CD4-positive, alpha-beta T cell treated with Interleukin-2 at 100 ng/mL for 4 hours (primary cell): ENCODE data around the gene SHB.
A peak's percentile ranks its signal among the peaks of the same experiment; 100 is the strongest.
"Not testable (repeated sequence)": the region's sequence is repeated elsewhere in the genome, so short reads cannot be mapped to it uniquely, and the experiment has no call there.

ENCODE experiments used
- DNase-seq: peaks from one replicate; pipeline ENCODE4 v3.0.0-alpha.2; 2020; ENCODE audit warnings: low spot score

SHB gene

DNA sequence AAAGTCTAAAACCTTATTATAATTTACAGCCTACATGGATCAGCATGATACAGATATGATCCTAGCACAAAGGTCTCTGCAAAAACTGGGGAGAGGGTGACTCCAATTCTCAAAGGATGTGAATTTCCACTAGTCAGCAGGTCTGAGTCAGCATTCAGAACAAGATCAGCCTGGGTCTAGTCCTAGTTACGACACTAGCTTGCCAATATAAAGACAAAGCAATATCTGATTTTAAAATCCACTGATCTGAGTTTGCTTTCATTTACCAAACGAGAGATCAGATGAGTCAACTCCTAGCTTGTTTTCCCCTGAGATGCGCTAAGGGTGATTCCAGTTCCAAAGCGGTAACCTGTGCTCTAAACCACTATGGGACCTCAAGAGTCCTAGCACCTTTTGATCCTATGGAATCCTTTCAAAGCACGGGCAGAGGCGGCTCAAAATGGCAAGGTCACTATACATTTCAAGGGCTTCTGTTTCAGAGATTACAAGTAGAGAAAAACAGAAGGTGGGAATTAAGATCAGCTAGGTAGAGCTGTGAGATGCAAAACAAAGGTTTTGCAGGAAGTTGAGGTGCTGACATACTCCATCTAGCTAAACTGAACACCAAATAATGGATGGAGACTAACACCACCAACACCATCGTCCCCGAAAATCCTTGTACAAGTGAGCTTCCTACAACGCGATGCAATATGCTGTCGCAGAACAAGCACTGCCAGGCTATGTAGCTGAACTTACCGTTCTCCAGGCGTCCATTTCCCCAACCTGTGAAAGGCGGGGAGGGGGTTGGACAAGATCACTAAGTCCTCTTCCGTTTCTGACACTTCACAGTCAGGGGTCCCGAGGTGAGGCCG is 166.0 kb downstream of the SHB start:
- peak; percentile 31 for DNase-seq

DNA sequence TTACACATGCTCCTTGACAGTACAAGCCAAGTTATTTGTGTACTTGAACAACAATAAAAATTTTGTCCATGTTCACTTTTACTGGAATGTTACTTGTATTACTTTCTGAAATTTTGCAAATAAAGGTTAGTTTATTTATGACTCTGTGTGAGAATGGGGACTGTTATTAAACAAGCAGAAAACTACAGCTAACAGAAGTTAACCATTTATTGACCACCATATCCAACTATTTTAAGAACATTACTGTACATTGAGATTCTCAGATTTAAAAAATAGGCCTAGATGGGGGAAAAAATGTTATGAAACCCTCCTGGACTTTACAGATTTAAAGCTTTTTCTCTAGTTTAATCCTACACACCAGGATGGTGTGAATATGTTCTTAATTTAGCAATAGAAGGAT is 166.9 kb downstream of the SHB start:
- DNase-seq, result no peak

DNA sequence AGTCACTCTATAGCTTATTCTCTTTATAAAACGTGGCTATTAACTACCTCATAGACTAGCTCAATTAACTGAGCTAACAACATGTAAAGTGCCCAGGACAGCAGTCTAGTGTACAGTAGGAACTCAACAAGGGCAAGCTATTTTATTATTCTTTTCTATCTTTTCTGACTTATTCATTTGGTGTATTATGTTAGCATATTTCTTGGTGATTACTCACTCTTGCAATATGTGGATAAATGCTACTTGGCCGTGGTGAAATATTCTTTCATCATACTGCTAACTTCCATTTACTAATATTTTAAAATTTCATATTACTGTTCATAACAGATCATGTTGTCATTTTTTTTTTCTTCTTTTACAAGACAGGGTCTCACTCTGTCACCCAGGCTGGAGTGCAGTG is 170.0 kb downstream of the SHB start:
- DNase-seq, result no peak

DNA sequence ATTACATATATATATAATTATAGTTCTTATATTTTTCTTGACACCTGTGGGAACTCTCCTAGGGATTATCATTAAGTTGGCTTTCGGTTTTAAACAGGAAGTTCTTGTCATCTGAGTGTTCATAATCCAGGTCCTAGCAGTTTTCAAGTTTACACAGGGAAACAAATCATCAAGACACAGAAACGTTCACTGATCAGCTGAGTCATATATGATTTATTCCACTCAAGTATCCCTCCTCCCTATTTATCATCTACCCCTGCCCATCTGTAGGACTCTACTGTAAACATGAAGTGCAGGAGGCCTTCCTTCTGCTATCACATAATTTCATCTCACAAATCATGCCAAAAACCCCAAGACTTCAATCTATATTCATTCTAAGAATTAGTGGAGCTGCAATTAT is 171.4 kb downstream of the SHB start:
- no peak for DNase-seq

DNA sequence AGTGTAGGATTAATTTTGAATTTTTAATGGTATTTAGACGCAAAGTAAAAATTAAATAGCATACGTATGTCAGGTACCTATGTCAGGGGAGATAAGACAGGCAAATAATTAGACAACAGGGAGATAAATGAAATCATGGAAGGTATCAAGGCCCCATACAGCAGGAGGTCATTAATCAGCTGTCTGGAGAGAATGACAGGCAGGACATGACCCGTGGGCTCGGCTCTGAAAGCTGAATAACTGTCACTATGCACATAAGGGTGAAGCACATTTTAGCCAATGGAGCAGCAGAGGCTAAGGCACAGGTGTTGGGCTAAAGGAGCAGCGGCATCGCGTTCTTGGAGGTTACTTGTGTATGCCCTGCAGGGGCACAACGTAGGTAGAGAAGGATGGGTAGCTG is 177.0 kb downstream of the SHB start:
- DNase-seq, result no peak

DNA sequence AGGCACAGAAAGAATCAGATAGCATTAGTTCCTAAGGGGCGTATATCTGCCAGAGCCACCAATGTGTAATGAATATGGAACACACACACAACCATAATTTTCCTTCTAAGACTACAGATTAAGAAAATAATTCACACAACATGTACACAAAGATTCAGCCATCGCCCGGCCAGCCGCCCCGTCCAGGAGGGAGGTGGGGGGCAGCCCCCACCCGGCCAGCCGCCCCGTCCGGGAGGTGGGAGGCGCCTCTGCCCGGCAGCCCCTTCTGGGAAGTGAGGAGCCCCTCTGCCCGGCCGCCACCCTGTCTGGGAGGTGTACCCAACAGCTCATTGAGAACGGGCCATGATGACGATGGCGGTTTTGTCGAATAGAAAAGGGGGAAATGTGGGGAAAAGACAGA is 178.0 kb downstream of the SHB start:
- DNase-seq, result not testable (repeated sequence)

DNA sequence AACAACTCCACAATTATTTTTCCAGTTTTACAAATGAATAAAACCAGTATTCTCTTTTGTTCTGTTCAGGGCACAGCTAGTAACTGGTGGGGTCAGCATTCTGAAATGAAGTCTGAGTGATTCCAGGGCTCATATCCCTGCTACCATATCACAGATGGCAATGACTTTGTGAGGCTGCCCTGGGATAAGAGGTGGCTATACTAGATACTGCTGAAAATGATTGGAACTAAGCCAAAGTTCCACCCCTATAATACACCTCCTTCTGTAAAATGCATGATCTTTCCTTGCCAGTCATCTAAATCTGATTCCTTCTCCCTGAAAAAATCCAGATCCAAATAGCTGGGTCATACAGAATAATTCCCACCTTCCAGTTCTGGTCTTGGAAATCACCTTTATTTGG is 179.5 kb downstream of the SHB start:
- DNase-seq, result no peak

DNA sequence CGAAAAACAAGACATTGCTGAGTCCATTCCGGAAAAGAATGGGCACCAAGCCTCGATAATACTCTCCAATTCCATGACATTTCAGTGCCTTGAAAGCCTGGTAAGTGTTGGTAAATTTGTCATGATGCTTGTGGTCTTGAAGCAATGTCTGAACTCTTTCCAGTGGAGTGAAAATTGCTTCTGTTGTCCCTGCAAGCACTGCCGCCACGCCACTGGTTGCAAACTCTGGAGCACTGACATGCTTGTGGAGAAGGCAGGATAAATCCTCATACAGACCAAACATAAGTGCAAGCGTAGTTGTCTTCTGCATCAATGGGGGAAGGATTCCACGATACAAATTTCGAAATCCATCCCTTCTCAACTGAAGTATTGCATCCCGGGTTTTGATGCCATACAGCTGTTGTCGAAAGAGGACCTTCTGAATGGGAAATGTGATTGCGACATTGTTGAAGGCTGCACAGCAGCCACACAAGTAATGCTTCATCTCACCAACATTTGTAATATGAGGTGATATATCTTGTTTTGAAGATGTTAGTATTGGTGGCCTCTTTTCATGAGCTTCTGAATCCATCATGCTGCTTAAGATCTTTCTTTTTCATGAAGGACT is 180.9 kb downstream of the SHB start:
- DNase-seq, result not testable (repeated sequence)

DNA sequence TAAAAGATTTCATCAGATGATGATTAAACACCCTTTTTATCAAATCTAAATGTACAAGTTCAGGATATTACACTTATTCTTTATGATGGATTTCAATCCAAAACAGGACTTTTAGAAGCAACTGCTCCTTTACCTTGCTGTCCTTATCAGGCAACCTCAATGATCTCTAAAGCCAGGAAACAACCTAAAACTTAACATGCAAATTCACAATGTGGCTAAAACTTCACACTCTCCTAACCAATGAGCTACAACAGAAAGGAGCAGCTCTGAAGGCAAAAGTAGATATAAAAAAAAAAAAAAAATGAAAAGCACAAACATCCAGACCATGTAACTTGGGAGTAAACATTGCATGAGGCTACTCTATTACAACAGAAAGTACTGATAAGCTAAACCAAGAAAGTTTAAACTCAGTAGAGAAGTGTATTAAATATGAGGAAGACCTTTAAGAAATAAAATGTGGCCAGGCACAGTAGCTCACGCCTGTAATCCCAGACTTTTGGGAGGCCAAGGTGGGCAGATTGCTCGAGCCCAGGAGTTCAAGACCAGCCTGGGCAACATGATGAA is 188.0 kb downstream of the SHB start:
- DNase-seq, result no peak

DNA sequence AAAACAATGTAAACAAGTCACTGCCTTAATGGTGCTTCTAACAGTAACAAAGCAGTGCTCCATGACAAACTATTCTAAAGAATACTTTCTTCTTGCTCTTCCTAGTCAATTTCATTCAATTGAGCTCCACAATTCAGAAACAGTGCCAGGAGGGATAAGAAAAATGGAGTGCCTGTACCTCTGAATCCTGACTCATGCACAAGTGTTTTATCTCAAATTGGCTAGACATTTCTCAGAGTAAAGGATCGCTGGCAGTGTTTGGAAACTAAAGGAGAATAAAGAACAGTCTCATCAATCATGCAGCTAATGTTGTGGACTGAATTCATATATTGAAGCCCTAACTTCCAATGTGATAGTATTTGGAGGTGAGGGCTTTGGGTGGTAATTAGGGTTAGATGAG is 192.7 kb downstream of the SHB start:
- DNase-seq, result no peak

DNA sequence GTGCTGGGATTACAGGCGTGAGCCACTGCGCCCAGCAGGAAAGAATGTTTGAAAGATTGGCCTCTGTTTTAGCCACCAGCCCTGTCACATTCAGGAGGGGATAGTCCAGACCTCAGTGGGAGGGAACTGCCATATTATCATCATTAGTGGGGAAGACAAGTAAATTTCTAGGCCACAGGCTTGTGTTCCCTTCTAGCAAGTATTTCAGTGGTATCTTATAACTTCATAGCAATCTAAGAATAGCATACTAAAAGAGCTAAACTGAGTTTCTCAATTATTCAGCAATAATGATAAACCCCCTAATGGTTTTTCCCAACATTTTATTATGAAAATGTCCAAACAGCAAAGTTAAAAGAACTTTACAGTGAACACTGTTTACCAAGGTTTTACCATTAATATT is 195.1 kb downstream of the SHB start:
- no peak for DNase-seq

DNA sequence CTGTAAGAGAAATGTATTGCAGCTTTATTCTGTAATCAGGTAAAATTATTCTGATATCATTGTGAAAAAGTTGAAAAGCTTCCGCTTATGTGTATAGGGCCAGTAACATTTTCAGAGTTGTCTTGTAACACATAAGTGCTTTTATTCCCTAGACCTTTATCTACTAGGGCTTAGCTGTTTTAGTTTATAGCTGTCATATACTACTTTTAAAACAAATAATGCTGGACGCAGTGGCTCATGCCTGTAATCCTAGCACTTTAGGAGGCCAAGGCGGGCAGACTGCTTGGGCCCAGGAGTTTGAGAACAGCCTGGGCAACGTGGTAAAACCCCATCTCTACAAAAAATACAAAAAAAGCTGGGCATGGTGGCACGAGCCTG is 198.2 kb downstream of the SHB start:
- no peak for DNase-seq

DNA sequence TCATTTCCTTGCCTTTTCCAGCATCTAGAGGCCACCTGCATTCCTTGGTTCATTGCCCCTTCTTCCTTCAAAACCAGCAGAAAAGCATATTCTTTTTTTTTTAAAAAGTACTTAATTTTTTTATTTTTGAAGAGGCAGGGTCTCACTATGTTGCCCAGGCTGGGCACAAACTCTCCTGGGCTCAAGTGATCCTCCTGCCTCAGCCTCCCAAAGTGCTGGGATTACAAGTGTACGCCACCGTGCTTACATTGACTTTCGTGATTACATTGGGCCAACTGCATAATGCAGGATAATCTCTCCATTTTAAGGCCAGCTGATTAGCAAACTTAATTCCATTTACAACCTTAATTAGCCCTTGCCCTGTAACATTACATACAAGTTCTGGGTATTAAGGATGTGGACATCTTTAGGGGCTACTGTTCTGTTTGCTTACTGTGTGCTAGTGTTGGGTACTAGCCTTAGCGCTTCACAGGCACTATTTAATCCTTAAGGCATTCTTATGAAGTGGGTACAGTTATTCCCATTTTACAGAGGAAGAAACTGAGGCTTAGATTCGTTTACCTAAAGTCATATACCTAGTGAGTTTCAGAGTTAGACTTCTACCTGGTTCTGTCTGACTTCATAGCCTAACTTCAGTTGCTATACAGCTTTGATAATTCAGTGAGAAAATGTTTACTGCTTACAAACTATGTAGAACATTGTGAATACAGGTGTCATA is 198.8 kb downstream of the SHB start:
- no peak for DNase-seq
